GM12878 (cell line): ENCODE results near the gene ME3. TPM values are rescaled to one million over a fixed set of nuclear protein-coding genes. Genes with fewer than 3 reads are reported as not detected.

Experiments used
- CBFB ChIP-seq: IDR thresholded peaks from 2 replicates; pipeline ENCODE4 v1.6.1; 2016; ENCODE audit warnings: antibody characterized with exemption, low read depth
- DPF2 ChIP-seq: fragments of 450-650 bp; IDR thresholded peaks from 2 replicates; pipeline ENCODE4 v1.6.1; 2017; ENCODE audit warnings: mild to moderate bottlenecking
- EED ChIP-seq: sonication (generic); IDR thresholded peaks from 2 replicates; pipeline ENCODE4 v1.6.1; 2016; ENCODE audit warnings: antibody characterized with exemption, low read depth
- IKZF1 ChIP-seq: fragments of 450-650 bp; conservative IDR thresholded peaks from 2 replicates; pipeline ENCODE4 v1.6.1; 2017; ENCODE audit warnings: antibody characterized with exemption, mild to moderate bottlenecking
- LARP7 ChIP-seq: fragments of 450-650 bp; IDR thresholded peaks from 2 replicates; pipeline ENCODE4 v1.6.1; 2017; ENCODE audit warnings: mild to moderate bottlenecking
- MYB ChIP-seq: fragments of 150-350 bp; IDR thresholded peaks from 2 replicates; pipeline ENCODE4 v1.6.1; 2014; ENCODE audit warnings: mild to moderate bottlenecking, low read depth, low read length, borderline replicate concordance
- NFXL1 ChIP-seq: fragments of 450-650 bp; IDR thresholded peaks from 2 replicates; pipeline ENCODE4 v1.6.1; 2017; ENCODE audit warnings: antibody characterized with exemption, mild to moderate bottlenecking, borderline replicate concordance
- RAD21 ChIP-seq: IDR thresholded peaks from 2 replicates; pipeline ENCODE4 v1.6.1; 2011; ENCODE audit warnings: mild to moderate bottlenecking, low read depth, low read length, moderate library complexity; ENCODE audit not compliant: insufficient read depth
- SRF ChIP-seq, 2 experiments: IDR thresholded peaks; 2 replicates each; pipeline ENCODE4 v1.6.1; 2011; ENCODE audit warnings: low read depth in 2 of 2, low read length in 2 of 2, mild to moderate bottlenecking in 1 of 2, moderate library complexity in 1 of 2
- SUZ12 ChIP-seq: fragments of 200-600 bp; sonication (generic); IDR thresholded peaks from one replicate; pipeline ENCODE4 v1.6.1; 2018; ENCODE audit warnings: antibody characterized with exemption, mild to moderate bottlenecking; ENCODE audit not compliant: unreplicated experiment
- TCF3 ChIP-seq: IDR thresholded peaks from 2 replicates; pipeline ENCODE4 v1.6.1; 2012; ENCODE audit warnings: low read depth, mild to moderate bottlenecking, low read length, borderline replicate concordance; ENCODE audit not compliant: insufficient read depth
- YBX1 ChIP-seq: fragments of 450-650 bp; IDR thresholded peaks from 2 replicates; pipeline ENCODE4 v1.6.1; 2016; ENCODE audit warnings: antibody characterized with exemption
- ZNF622 ChIP-seq: fragments of 450-650 bp; IDR thresholded peaks from 2 replicates; pipeline ENCODE4 v1.6.1; 2017; ENCODE audit warnings: mild to moderate bottlenecking, inconsistent platforms
- ZZZ3 ChIP-seq: IDR thresholded peaks from 2 replicates; pipeline ENCODE4 v1.6.1; 2011; ENCODE audit warnings: low read depth; ENCODE audit not compliant: control insufficient read depth, insufficient read length
- polyA plus RNA-seq, 11 experiments: library from polyadenylated mRNA; depleted of rRNA in 4 of 11; unstranded in 6 of 11; stranded (reverse) in 5 of 11; fragments of >200 nt; fragmentation: Nextera tagmentation in 4 of 11; fragmentation: Illumina TruSeq in 1 of 11; extraction: Ambion mirVana in 4 of 11; extraction: Trizol in 1 of 11; gene quantifications; 1 replicate in 1 of 11; 2 replicates in 10 of 11; pipeline versions ENCODE4 v1.2.1 to v1.2.3, GENCODE V29; 2011 to 2016; ENCODE audit warnings: inconsistent platforms in 2 of 11, missing spikeins in 2 of 11, low read depth in 1 of 11
- total RNA-seq, 4 experiments: library from RNA; depleted of rRNA in 3 of 4; stranded (reverse); fragments of >200 nt in 3 of 4; fragmentation: Illumina TruSeq in 1 of 4; extraction: Trizol in 1 of 4; gene quantifications; 2 replicates each; pipeline versions ENCODE4 v1.2.1 to v1.2.3, GENCODE V29; 2013 to 2021
- TF ChIP-seq, protein P1 (sequence below): fragments of 450-650 bp; IDR thresholded peaks from 2 replicates; pipeline ENCODE4 v1.6.1; 2017; ENCODE audit warnings: mild to moderate bottlenecking, moderate library complexity
- TF ChIP-seq, protein P2 (sequence below): fragments of 450-650 bp; formaldehyde crosslinking; IDR thresholded peaks from 2 replicates; pipeline ENCODE4 v1.4.0; 2020; ENCODE audit warnings: mild to moderate bottlenecking, moderate library complexity
- TF ChIP-seq, protein P3 (sequence below): fragments of 450-650 bp; IDR thresholded peaks from 2 replicates; pipeline ENCODE4 v1.6.1; 2017; ENCODE audit warnings: mild to moderate bottlenecking, moderate library complexity
- TF ChIP-seq, protein P4 (sequence below): fragments of 450-650 bp; IDR thresholded peaks from 2 replicates; pipeline ENCODE4 v1.6.1; 2017; ENCODE audit warnings: borderline replicate concordance

ME3 gene
- total and polyA plus RNA-seq, 10 of the 15 experiments (the other 5 are each of a cell fraction or from before 2014, with no cell fraction given) = 0.06 to 0.40 (median 0.19) TPM; not detected in 2

DNA sequence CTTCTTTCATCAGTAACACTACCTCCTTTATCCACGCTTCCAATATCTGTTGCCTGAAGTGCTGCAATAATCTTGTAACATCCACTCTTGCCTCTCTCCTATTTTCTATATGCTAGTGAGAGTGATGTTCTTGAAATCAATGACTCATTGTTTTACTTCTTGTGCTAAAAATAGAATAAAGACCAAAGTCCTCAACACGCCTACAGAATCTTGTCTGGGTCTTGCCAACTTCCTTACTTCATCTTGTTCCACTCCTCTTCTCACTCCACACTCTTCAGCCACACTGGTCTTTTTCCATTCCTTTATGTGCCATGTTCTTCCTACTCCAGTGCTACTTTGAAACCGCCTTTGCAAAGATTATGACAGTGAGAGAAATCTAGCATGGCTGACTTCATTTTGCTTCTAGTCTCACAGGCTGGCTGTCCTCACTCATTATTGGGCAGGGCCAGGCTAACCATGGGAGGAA is 161.3 kb downstream of the ME3 start (continued):
- TF ChIP-seq, protein P1, sequence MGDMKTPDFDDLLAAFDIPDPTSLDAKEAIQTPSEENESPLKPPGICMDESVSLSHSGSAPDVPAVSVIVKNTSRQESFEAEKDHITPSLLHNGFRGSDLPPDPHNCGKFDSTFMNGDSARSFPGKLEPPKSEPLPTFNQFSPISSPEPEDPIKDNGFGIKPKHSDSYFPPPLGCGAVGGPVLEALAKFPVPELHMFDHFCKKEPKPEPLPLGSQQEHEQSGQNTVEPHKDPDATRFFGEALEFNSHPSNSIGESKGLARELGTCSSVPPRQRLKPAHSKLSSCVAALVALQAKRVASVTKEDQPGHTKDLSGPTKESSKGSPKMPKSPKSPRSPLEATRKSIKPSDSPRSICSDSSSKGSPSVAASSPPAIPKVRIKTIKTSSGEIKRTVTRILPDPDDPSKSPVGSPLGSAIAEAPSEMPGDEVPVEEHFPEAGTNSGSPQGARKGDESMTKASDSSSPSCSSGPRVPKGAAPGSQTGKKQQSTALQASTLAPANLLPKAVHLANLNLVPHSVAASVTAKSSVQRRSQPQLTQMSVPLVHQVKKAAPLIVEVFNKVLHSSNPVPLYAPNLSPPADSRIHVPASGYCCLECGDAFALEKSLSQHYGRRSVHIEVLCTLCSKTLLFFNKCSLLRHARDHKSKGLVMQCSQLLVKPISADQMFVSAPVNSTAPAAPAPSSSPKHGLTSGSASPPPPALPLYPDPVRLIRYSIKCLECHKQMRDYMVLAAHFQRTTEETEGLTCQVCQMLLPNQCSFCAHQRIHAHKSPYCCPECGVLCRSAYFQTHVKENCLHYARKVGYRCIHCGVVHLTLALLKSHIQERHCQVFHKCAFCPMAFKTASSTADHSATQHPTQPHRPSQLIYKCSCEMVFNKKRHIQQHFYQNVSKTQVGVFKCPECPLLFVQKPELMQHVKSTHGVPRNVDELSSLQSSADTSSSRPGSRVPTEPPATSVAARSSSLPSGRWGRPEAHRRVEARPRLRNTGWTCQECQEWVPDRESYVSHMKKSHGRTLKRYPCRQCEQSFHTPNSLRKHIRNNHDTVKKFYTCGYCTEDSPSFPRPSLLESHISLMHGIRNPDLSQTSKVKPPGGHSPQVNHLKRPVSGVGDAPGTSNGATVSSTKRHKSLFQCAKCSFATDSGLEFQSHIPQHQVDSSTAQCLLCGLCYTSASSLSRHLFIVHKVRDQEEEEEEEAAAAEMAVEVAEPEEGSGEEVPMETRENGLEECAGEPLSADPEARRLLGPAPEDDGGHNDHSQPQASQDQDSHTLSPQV = 0 out of 2 replicates have a peak, but pooled peaks have one; percentile 52
- TF ChIP-seq NFXL1 (no peak), LARP7 (no peak), IKZF1 (peak; percentile 90), ZNF622 (no peak), CBFB (no peak), ZZZ3 (no peak), TCF3 (no peak), SUZ12 (no peak), RAD21 (no peak), MYB (no peak), DPF2 (peak; percentile 62; the same call in 1 of the 2 replicates), EED (no peak), YBX1 (no peak), SRF (IDR thresholded peaks at IDR 0.05; ENCODE audit: low read depth in 2 of 2, low read length in 2 of 2) (no peak)
- TF ChIP-seq, protein P2, sequence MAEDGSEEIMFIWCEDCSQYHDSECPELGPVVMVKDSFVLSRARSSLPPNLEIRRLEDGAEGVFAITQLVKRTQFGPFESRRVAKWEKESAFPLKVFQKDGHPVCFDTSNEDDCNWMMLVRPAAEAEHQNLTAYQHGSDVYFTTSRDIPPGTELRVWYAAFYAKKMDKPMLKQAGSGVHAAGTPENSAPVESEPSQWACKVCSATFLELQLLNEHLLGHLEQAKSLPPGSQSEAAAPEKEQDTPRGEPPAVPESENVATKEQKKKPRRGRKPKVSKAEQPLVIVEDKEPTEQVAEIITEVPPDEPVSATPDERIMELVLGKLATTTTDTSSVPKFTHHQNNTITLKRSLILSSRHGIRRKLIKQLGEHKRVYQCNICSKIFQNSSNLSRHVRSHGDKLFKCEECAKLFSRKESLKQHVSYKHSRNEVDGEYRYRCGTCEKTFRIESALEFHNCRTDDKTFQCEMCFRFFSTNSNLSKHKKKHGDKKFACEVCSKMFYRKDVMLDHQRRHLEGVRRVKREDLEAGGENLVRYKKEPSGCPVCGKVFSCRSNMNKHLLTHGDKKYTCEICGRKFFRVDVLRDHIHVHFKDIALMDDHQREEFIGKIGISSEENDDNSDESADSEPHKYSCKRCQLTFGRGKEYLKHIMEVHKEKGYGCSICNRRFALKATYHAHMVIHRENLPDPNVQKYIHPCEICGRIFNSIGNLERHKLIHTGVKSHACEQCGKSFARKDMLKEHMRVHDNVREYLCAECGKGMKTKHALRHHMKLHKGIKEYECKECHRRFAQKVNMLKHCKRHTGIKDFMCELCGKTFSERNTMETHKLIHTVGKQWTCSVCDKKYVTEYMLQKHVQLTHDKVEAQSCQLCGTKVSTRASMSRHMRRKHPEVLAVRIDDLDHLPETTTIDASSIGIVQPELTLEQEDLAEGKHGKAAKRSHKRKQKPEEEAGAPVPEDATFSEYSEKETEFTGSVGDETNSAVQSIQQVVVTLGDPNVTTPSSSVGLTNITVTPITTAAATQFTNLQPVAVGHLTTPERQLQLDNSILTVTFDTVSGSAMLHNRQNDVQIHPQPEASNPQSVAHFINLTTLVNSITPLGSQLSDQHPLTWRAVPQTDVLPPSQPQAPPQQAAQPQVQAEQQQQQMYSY = no peak
- TF ChIP-seq, protein P3, sequence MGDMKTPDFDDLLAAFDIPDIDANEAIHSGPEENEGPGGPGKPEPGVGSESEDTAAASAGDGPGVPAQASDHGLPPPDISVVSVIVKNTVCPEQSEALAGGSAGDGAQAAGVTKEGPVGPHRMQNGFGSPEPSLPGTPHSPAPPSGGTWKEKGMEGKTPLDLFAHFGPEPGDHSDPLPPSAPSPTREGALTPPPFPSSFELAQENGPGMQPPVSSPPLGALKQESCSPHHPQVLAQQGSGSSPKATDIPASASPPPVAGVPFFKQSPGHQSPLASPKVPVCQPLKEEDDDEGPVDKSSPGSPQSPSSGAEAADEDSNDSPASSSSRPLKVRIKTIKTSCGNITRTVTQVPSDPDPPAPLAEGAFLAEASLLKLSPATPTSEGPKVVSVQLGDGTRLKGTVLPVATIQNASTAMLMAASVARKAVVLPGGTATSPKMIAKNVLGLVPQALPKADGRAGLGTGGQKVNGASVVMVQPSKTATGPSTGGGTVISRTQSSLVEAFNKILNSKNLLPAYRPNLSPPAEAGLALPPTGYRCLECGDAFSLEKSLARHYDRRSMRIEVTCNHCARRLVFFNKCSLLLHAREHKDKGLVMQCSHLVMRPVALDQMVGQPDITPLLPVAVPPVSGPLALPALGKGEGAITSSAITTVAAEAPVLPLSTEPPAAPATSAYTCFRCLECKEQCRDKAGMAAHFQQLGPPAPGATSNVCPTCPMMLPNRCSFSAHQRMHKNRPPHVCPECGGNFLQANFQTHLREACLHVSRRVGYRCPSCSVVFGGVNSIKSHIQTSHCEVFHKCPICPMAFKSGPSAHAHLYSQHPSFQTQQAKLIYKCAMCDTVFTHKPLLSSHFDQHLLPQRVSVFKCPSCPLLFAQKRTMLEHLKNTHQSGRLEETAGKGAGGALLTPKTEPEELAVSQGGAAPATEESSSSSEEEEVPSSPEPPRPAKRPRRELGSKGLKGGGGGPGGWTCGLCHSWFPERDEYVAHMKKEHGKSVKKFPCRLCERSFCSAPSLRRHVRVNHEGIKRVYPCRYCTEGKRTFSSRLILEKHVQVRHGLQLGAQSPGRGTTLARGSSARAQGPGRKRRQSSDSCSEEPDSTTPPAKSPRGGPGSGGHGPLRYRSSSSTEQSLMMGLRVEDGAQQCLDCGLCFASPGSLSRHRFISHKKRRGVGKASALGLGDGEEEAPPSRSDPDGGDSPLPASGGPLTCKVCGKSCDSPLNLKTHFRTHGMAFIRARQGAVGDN = no peak
- TF ChIP-seq, protein P4, sequence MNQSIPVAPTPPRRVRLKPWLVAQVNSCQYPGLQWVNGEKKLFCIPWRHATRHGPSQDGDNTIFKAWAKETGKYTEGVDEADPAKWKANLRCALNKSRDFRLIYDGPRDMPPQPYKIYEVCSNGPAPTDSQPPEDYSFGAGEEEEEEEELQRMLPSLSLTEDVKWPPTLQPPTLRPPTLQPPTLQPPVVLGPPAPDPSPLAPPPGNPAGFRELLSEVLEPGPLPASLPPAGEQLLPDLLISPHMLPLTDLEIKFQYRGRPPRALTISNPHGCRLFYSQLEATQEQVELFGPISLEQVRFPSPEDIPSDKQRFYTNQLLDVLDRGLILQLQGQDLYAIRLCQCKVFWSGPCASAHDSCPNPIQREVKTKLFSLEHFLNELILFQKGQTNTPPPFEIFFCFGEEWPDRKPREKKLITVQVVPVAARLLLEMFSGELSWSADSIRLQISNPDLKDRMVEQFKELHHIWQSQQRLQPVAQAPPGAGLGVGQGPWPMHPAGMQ = no peak
